Measurements from ENCODE around the gene MBNL1.
"Not testable (repeated sequence)": the region's sequence is repeated elsewhere in the genome, so short reads cannot be mapped to it uniquely, and the experiment has no call there.

The MBNL1 gene

DNA sequence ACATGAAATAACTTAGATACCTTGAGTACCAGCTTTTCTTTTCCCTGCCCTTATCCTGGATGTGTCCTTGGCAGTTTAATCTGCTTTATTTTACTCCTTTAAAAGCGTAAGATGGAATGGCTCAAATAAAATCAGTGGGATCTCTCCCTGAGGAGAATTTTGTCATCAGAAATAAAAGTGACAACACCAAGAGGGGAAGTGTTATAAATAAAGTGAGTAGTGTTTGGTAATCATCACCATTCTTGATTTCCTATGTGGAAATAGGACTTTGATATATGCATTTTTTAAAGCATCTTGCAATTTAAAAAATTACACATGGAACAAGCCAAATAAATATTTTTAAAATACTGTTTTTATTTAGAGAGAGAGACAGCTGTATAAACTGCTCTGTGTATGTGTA lies 76.5 kb downstream of the MBNL1 start:
- in situ Hi-C loops (cut with MboI; ENCODE audit: low sequenced_read_pairs), result no loop called here

DNA sequence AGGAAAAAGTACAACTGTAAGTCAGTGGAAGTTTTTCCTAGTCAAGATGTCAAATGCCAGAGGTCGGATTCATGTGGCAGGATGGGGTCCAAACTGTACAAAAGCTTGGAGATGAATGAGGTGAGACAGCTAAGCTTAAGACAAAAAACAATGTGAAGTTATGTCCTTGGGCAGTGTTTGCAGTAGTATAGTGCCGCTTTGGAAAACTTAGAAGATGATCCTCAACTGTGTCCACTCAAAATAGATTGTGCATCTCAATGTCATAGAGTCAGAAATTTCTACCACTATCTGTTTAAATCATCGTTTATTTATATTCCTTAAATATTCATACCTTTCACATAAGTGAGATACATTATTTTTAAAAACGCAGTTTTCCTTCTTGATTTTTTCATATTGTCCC lies 77.3 kb downstream of the MBNL1 start:
- in situ Hi-C loops (cut with MboI; ENCODE audit: low sequenced_read_pairs), result no loop called here

DNA sequence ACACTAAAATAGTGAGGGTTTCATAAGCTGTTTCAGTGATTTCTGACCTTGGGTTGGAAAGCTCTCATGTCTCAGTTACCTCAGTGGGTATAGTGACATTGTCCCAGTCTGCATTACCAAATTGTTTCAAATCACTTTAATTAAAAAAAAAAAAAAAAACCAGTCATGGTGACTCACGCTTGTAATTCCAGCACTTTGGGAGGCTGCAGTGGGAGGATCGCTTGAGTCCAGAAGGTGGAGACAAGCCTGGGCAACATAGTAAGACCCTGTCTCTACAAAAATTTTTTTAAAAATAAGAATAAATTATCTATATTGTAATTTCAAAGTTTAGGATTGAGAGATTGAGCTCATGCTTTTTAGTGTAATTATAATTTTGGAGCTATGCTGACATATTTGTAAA lies 78.0 kb downstream of the MBNL1 start:
- in situ Hi-C loops (cut with MboI; ENCODE audit: low sequenced_read_pairs), result no loop called here

DNA sequence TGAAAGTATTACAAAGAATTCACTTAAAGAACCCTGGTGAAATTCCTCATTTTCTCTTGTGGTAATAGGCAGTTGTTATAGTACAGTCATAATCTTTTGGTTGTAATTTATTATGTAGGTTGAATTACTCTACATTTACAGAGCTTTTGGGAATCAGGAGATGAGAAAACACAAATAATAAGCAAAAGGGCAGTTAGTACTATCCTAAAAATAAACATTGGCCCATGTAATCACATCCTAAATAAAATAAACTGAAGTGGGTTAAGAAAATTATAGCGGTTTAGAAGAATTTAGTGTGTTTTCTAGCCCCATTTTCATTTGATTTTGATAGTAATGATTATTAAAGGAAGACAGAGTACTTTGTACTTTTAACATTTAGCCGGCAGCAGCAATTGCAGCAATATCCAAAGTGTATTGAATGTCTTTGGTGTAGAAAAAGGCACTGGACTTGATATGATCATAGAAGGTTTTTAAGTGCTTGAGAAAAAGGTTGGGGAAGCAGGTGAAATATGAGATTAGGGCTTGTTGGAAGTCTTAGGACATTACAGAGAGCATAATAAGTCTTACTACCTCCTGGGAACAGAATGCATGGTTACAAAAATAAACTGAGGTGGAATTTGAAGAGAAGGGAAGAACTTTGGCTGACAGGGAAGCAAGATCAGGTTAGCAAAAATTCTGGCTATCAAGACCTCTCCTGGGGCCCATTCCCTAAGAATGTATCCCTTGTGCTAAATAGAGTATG lies 79.9 kb downstream of the MBNL1 start:
- in situ Hi-C loops (cut with MboI; ENCODE audit: low sequenced_read_pairs), result no loop called here

DNA sequence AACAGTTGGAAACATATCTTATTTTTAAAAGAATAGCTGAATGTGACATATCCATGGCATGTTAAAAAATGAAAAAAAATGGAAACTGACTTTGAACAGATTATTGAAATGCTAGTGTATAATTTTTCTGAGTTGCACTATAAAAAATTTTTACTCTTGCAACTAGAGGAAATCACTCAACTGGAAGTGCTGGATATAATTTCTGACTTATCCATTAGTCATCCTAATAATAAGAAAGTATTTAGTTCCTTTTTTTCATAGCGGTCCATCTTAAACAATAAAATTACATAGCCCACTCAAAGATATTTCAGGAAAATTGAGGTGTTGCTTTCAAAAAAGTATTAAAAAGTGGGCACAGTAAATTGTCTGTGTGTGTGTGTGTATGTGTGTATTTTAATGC lies 80.7 kb downstream of the MBNL1 start:
- in situ Hi-C loops (cut with MboI; ENCODE audit: low sequenced_read_pairs), result no loop called here

DNA sequence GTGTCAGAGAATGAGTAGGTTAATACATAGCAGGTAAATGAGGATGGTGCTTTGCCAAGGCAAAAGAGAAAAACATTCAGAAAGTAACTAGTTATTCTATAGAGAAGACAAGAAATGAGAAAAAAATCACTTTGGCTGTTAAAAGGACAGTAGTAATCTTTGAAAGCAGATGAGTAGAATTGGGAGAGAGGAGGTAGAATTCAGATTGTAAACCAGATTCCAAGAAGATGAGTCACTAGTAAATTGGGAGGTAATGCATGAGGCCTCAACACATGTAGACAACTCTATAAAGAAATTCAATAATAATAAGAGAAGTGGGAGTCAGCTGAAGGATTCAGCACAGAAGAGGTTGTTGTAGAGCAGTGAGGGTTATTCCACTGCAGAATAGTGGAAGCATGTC lies 81.4 kb downstream of the MBNL1 start:
- in situ Hi-C loops (cut with MboI; ENCODE audit: low sequenced_read_pairs), result no loop called here

DNA sequence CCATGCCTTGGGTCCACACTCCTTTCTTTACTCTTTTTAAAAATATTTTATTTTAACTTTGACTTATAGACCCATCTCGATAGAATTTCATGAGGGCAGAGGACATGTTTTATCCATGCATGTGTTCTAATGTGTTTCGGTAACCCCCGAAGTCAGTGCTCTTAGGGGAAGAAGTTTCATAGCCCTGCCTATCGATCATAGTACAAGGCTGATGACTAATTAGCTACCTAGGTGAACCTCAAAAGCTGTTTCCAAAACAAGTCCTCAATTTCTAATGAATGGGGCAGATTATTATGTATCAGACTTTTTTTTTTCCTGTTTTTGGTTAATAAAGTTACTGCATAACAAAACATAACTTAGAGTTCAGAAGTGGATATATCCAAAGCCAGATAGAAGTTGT lies 82.0 kb downstream of the MBNL1 start:
- in situ Hi-C loops (cut with MboI; ENCODE audit: low sequenced_read_pairs), result no loop called here

DNA sequence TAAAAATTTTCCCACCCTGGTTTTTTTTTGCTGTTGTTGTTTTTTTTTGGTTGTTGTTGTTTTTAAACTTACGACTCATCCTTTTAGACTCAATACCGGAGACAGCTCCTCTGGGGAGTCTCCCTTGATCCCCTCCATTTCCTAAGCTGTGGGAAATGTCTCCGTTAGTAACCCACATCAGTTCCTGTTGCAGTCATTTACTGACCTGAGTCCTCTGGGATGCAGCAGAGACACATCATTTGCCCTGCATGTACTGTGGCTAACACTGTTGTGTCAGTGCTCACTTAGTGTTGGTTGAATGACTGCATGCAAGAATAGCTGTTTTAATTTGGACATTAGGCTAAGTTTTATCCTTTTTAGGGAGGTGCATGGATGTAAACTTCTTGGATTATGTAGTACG lies 83.8 kb downstream of the MBNL1 start:
- in situ Hi-C loops (cut with MboI; ENCODE audit: low sequenced_read_pairs), result no loop called here

DNA sequence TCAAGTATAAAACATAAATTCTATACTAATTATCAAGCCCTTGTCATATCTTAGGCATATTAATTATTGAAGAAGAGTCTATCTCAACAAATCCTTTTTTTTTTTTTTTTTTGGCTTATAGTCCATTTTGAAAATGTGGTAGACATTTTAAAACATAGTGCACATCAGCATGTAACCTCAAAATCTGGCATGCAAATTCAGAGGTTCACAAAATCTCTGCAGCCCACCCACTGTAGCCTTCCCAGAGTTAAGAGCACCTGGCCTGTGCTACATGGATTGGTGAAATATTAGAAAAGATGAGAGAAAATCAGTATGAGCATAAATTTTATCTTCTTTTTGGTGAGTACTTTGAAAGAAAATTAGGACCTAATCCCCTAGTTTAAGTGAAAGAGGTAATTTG lies 84.8 kb downstream of the MBNL1 start:
- in situ Hi-C loops (cut with MboI; ENCODE audit: low sequenced_read_pairs), result no loop called here

DNA sequence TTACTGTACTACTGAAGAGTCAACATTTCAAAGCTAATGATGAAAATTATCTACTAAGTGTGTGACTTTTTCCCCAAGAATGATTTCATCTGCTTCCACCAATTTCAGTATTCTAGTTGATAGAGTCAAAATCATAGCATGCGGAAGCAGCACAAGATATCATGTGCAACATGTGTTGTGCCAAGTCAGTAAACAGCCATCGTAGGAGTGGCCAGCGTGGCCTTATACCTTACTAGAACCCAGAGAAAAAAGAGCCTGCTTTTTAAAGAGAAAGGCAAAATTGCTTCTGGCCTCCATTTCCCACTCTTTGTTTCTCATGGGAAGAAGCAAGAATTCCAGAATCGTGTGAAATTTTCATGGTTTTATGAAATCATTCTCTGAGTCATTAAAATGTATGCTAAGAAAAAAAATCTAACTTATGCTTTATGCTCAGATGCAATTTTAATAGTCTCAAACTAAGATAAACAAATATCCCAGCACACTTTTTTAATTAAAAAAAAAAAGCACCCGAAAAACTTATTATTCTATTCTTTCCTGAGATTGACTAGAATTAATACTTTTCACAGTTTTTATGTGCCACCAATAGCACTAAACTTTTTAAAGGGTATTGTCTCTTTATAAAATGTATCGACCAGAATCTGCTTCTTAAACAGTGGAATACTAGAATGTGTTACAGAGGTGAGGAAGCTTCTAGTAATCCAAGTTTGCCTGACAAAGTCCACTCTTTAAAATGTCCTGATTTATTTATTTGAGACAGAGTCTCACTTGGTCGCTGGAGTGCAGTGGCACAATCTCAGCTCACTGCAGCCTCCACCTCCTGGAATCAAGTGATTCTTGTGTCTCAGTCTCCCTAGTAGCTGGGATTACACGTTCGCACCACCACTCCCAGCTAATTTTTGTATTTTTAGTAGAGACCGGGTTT lies 87.3 kb downstream of the MBNL1 start:
- in situ Hi-C loops (cut with MboI; ENCODE audit: low sequenced_read_pairs), result no loop called here

DNA sequence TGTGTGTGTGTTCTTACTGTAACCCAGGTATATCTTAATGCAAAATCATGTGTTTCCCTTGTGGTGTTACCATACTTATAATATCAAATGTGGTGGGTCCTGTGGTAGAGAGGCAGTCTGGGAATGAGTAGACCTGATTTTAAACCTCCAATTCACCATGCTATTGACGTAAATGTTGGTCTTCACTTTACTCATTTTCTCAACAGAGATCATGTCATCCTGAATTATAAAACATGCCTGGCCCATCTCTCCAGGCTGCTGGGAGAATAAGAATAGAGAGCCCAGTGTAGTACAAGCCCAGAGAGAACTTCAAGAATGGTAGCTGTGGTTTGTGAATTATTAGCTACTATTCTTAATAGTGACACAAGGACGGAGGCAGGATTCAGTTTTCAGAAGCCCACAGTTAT lies 88.1 kb downstream of the MBNL1 start:
- in situ Hi-C loops (cut with MboI; ENCODE audit: low sequenced_read_pairs), result no loop called here

DNA sequence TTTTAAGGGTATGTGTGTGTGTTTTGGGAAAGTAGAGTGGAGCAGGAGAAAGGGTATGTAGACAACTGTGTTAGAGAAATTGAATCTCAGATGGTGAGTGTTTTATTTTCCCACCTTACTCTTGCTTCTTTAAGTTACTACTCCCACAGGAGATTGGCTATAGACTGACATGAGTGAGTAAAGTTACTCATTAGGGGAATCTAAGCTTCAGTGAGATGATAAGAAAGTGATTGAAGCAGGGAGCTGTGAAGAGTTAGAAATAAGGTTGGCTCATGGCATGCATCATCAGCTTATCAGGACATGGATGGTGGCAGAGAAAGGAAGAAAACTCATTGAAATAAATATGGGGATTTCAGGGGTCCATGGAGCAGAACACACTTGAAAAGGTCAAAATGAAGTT lies 88.9 kb downstream of the MBNL1 start:
- in situ Hi-C loops (cut with MboI; ENCODE audit: low sequenced_read_pairs), result no loop called here

DNA sequence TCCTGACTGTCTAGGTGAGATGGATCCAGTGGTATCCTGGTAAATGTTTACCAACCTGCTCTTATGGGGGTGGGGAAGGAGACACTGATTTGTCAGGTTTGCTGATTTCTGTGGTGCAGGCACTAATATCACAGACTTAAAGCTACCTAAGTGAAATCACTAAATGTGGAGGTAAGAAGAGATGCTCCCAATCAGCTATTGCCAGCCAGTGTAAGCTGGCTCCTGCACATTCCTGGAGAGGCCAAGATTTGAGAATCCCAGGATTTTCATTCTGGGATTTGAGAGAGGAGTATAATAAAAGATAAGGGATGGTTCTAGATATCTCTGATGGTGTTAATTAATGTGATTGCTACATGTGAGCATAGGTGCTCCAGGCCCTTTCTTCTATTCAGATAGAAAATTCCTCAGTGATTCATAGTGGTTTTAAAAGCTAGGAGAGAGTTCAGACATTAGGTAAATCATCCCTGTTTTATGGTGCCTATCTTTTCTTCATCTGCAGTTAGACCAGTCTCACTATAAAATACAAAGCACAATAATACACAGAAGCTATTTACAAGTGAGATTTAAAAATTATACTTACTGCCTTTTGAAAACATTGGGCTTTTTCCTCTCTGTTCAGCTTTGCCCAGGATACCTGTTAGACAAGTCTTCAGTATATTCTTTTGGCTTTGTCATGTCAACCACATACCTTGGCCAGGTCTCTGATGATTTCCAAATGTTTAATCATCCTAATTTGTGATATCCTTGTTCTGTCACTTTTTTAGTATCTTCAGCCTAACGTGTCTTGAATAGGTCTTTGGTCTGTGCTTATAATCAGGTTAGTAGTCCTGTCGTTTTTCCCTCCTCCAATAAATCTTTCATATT lies 90.9 kb downstream of the MBNL1 start:
- in situ Hi-C loops (cut with MboI; ENCODE audit: low sequenced_read_pairs), result no loop called here

DNA sequence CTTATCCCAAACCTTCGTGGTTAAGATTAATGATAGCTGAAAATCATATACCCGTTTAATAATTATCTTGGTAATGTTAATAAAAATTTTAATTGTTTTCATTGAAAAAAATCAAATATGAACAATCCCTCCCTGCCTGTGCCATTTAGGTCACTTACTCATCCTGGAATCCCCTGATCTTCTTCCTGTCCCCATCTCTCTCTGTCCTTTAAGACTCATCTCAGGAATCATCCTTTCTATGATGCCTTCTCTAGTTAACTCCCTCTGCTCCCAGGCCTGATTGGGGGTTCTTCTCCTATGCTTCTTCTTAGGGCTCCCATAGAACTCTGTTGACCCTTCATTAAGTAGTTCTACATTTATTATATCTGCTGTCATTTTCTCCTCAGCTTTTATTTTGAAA lies 91.6 kb downstream of the MBNL1 start:
- in situ Hi-C loops (cut with MboI; ENCODE audit: low sequenced_read_pairs), result no loop called here

DNA sequence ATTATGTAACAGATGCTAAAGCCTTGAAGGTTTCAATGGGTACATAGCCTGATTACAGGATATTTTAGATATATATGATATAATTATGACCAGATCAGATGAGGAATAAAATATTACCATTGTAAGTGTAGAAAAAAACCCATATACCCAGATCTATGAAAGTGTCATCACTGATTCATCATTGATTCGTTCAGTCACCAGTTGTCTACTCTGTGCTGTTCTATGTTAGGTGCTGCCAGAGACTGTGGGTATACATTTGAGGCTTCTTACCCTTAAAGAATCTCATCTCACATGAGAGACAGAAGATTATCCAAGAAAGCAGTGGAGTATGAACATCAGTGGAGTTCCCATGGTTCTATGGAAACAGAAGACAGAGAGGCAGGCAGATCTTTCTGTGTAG lies 92.2 kb downstream of the MBNL1 start:
- in situ Hi-C loops (cut with MboI; ENCODE audit: low sequenced_read_pairs), result no loop called here

DNA sequence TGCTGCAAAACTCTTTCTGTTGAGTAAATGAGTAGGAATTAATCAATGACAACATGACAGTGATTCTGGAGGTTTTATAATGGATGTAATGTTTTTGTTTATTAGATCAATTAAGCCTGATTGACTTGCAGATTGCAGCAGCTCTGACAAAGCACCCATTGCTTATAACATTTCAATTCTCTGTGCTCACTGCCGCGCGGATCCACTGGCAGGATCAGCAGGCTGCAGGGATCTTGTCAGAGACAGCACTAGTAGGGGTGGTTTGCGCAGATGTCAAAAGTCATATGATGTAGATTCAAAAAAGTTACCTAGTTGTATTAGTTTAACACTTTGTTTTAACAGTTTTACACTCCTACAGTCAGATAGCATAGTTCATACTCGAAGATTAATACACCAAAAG lies 93.4 kb downstream of the MBNL1 start:
- in situ Hi-C loops (cut with MboI; ENCODE audit: low sequenced_read_pairs), result no loop called here

DNA sequence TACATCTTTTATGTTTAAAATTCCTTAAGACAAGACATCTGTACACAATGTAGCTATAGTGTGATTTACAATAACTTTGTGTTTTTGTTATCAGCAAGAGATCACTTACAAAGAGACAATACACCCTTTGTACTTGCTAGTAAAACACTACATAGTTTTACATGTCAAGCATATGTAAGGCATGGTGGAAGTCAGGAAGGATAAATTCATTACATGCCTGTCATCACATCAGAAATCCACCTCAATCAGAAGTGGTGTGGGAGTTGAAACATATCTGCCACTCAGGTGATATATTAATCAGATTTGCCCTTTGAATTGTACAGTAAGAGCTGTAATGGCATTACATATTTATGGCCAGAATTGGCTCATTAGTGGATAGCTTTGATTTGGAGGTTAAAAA lies 95.5 kb downstream of the MBNL1 start:
- in situ Hi-C loops (cut with MboI; ENCODE audit: low sequenced_read_pairs), result no loop called here

DNA sequence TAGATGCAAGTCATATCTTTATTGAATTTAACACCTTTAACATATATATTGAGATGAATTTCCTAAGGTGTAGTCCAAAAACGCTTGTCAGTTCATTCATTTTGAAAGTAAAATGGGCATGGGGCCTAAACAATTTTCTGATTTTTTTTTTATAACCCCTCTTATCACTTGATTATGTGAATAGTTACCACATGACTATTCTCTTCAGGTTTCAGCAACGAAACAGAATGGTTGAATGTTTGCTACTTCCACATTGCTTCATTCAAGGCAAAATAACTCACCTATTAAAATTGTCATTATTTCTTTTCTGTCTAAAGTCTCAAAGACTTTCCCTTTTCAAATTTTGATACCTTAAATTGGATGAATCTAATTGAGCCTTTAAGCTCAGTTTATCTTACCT lies 96.4 kb downstream of the MBNL1 start:
- in situ Hi-C loops (cut with MboI; ENCODE audit: low sequenced_read_pairs), result no loop called here

DNA sequence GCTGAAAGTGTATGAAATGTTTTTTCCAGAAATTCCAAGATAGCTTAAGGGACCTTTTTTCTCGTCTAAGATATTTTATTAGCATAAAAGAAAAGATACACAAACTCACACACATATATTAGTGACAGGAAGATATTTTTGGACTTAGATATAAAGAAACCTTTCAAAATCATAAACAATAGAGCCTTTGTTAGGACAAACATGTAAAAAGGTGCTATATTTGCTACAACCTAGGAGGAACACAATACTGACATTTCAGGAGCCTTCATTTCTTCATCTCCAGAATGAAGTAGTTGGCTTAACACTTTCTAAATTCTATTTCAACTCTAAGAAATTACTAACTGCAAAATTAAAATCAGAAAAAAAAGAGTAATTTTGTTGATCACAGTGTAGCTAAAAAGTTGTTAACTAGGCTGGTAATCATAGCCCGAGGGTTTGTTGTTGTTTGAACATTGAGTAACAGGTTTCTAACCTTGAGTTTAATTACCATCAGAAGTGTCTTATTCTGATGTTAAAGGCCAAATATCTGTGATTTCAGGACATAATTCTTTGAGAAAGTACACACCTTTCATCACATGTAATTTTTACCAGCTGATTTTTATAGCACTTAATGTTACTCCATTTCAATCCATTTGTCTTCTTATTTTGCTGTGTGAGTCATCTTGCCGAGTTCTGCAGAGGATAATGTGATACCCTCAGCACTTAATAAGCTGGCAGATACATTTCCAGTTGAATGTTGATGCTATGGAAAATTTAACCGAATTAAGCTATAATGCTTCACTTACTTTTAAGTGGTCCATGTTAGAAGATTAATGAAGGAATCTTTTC lies 97.3 kb downstream of the MBNL1 start:
- in situ Hi-C loops (cut with MboI; ENCODE audit: low sequenced_read_pairs), result no loop called here

DNA sequence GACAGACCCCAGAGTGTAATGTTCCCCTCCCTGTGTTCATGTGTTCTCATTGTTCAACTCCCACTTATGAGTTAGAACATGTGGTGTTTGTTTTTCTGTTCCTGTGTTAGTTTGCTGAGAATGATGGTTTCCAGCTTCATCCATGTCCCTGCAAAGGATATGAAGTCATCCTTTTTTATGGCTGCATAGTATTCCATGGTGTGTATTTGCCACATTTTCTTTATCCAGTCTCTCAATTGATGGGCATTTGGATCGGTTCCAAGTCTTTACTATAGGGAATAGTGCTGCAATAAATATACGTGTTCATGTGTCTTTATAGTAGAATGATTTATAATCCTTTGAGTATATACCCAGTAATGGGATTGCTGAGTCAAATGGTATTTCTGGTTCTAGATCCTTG lies 98.5 kb downstream of the MBNL1 start:
- in situ Hi-C loops (cut with MboI; ENCODE audit: low sequenced_read_pairs), result not testable (repeated sequence)

DNA sequence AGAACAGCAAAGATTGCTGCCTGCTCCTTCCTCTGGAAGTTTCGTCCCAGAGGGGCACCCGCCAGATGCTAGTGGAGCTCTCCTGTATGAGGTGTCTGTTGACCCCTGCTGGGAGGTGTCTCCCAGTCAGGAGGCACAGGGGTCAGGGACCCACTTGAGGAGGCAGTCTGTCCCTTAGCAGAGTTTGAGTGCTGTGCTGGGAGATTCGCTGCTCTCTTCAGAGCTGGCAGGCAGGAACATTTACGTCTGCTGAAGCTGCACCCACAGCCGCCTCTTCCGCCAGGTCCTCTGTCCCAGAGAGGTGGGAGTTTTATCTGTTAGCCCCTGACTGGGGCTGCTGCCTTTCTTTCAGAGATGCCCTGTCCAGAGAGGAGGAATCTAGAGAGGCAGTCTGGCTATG lies 103.9 kb downstream of the MBNL1 start:
- in situ Hi-C loops (cut with MboI; ENCODE audit: low sequenced_read_pairs), result not testable (repeated sequence)

Data from HL-60/S4 (cell line).